Activated T-helper 1 cell treated with anti-CD3 and anti-CD28 coated beads, Interleukin-12 subunit alpha, Interleukin-12 subunit beta, Interleukin-2, Interleukin-4 antibody, amounts not matched to agents 30 ng/mL and 10 ng/mL and 1 ng/mL, durations not matched to agents 14 hours and 24 hours and 36 hours (primary cell): ENCODE measurements around the gene PCARE. TPM values are rescaled to one million over a fixed set of nuclear protein-coding genes. Genes with fewer than 3 reads are reported as not detected.

Experiments
- DNase-seq: peaks from one replicate; pipeline ENCODE4 v3.0.0; 2021; ENCODE audit warnings: low spot score
- H3K27ac Mint-ChIP-seq: one replicate; pipeline ENCODE4 v1.8.0; 2021; ENCODE audit warnings: mild to moderate bottlenecking, mixed read lengths
- H3K27me3 Mint-ChIP-seq: one replicate; pipeline ENCODE4 v1.8.0; 2022; ENCODE audit warnings: mild to moderate bottlenecking, moderate library complexity, mixed read lengths; ENCODE audit not compliant: insufficient read depth
- H3K36me3 Mint-ChIP-seq: one replicate; pipeline ENCODE4 v1.8.0; 2021; ENCODE audit warnings: low read depth, mixed read lengths
- H3K4me1 Mint-ChIP-seq: one replicate; pipeline ENCODE4 v1.8.0; 2021; ENCODE audit warnings: low read depth, mixed read lengths
- H3K4me3 Mint-ChIP-seq: one replicate; pipeline ENCODE4 v1.8.0; 2021; ENCODE audit warnings: mild to moderate bottlenecking, moderate library complexity, mixed read lengths
- H3K9me3 Mint-ChIP-seq: one replicate; pipeline ENCODE4 v1.8.0; 2021; ENCODE audit warnings: mixed read lengths
- intact Hi-C: fragments of 100-400 bp; cut with micrococcal nuclease; formaldehyde crosslinking; loops from one replicate; pipeline ENCODE4 v1.15.1; 2024
- total RNA-seq: library from RNA; stranded (reverse); gene quantifications from 2 replicates; pipeline ENCODE4 v1.2.3, GENCODE V29; 2022

Gene PCARE
- not detected in 2 replicates for total RNA-seq

- Mint-ChIP-seq H3K9me3 (peaks cover 4% of the 10 kb centered on the region), H3K27me3 (peaks cover 6% of the 10 kb centered on the region), H3K27ac (no peak within 1 kb of the TSS), H3K4me1 (no peaks in the 10 kb centered on the region), H3K4me3 (no peak within 1 kb of the TSS), H3K36me3 (no peaks in the 10 kb centered on the region)
- DNase-seq: no peak
- intact Hi-C loops: no loop called here
These were observed at the start of gene PCARE for GRCh38 chr2:29074411-29074810. PCARE (minus strand) TSS chr2:29074523; CDS start chr2:29074261, 262 bp downstream.

- H3K27ac Mint-ChIP-seq: peak overlapping the region; percentile 5
- intact Hi-C loops: no loop called here
- no peaks in the 10 kb centered on the region for H3K27me3 Mint-ChIP-seq
- H3K4me1 Mint-ChIP-seq: peaks cover 35% of the 10 kb centered on the region
- no peak for DNase-seq
- peaks cover 60% of the 10 kb centered on the region for H3K36me3 Mint-ChIP-seq
- H3K4me3 Mint-ChIP-seq: no peak overlapping the region
- H3K9me3 Mint-ChIP-seq: peaks cover 18% of the 10 kb centered on the region
These were observed 49.5 kb upstream of the PCARE start for GRCh38 chr2:29123617-29124349.

DNA sequence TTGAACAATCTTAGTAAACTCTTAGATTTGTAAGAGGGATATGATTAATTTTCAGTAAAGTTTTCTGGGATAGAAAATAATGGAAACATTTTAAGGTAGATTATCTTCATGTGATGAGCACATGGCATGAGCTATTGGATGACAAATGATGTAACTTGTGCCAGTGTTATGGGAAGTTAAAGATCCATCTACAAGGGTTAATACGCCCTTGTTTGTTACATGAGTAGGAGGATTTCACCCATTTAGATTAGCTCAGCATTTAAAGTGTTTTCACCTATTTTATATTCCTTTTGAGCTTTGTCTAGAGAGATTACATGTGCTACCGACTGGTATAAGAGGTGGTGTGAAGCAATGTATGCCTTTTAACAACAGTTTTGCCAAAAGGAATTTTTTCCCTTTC, 46.5 kb upstream of the PCARE start:
- intact Hi-C loops: no loop called here
- no peaks in the 10 kb centered on the region for H3K27me3 Mint-ChIP-seq
- H3K27ac Mint-ChIP-seq: no peak overlapping the region
- H3K9me3 Mint-ChIP-seq: peaks cover 18% of the 10 kb centered on the region
- DNase-seq: no peak
- H3K36me3 Mint-ChIP-seq: peaks cover 49% of the 10 kb centered on the region
- H3K4me3 Mint-ChIP-seq: no peak overlapping the region
- H3K4me1 Mint-ChIP-seq: peaks cover 56% of the 10 kb centered on the region

DNA sequence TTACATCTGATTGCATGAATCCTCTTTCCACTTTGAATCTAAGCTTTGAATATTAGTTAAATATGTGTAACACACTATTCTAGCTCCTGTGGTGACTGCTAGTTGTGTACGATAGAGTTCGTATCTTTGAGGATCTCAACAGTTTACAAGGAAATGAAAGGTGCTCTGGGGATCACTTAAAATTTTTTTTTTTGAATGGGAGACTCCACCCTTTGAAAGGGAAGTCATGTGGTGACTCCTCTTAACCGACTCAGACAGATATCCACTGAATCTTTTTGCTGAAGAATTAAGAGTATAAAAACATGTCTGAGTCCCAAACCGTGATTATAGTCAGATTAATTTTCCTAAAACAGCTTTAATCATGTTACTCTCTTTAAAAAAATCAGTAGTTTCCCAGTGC, 44.9 kb upstream of the PCARE start:
- H3K27me3 Mint-ChIP-seq: peaks cover 6% of the 10 kb centered on the region
- no peak overlapping the region for H3K27ac Mint-ChIP-seq
- H3K9me3 Mint-ChIP-seq: peaks cover 10% of the 10 kb centered on the region
- H3K4me1 Mint-ChIP-seq: peaks cover 64% of the 10 kb centered on the region
- peaks cover 34% of the 10 kb centered on the region for H3K36me3 Mint-ChIP-seq
- intact Hi-C loops: loop anchor here (5.0 kb wide), 4 partner anchors 62 to 367 kb away; partner anchors contain the start of genes PPP1CB, SPDYA and TRMT61B
- no peak for DNase-seq
- peak overlapping the region; percentile 19 for H3K4me3 Mint-ChIP-seq

GRCh38 chr2:29117636-29118303, 43.4 kb upstream of the PCARE start:
- Mint-ChIP-seq H3K36me3 (peaks cover 21% of the 10 kb centered on the region), H3K9me3 (no peaks in the 10 kb centered on the region), H3K27me3 (peaks cover 9% of the 10 kb centered on the region), H3K27ac (peak overlapping the region; percentile 18), H3K4me3 (peak overlapping the region; percentile 93), H3K4me1 (peaks cover 57% of the 10 kb centered on the region)
- DNase-seq: no peak
- intact Hi-C loops: loop anchor here (5.0 kb wide), 4 partner anchors 60 to 365 kb away; partner anchors contain the start of genes PPP1CB, SPDYA and TRMT61B

DNA sequence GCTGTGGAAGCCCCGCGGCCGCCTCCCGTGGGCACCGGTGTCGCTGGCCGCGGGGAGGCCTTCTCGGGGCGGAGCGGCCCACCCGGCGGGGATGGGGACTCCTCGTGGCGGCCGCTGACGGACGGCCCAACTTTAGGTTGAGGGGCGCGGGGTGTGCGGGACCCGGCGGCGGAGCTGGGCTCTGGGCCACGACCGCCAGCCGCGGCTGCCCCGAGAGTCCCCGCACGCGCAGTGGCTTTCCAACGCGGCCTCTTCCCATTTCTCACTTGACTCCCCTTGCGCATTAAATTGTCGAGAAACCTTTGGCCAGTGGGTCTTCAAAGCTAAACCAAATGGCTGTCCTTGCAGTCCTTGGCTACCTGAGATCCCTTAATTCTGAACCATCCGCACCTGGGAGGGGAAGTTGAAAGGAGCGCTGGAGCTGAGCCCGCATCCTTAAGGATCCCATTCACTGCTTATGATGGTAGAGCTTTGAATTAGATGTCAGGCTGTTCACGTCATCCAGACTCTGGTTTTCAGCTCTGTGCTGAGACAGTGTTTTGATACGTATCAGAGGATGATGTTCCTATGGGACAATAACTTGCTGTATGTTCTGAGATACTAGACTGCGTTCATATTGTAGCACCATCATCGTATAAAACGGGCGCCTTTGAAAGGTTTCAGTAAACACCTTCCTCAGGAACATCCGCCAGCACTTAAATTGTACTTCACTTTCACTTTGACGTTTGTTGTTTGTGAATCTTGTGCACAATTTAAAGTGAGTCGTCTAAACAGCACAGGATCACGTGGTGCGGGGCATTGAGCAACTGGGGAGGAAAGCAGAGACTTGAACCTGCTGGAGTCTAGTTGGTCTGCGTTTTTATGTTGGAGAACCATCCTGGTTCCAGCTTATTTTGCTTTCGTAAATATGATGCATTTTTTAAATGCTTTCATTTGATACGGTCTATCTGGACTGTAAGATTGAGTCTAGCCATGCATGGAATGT, 41.8 kb upstream of the PCARE start:
- Mint-ChIP-seq H3K27ac (peak overlapping the region; percentile 92), H3K27me3 (peaks cover 9% of the 10 kb centered on the region), H3K4me3 (peak overlapping the region; percentile 93), H3K9me3 (no peaks in the 10 kb centered on the region), H3K36me3 (peaks cover 7% of the 10 kb centered on the region), H3K4me1 (peaks cover 65% of the 10 kb centered on the region)
- intact Hi-C loops: loop anchor here (1.0 to 5.0 kb wide), 8 partner anchors 14 to 364 kb away; partner anchors contain the start of genes PPP1CB, SPDYA, TRMT61B and WDR43
- DNase-seq: peak; percentile 74

DNA sequence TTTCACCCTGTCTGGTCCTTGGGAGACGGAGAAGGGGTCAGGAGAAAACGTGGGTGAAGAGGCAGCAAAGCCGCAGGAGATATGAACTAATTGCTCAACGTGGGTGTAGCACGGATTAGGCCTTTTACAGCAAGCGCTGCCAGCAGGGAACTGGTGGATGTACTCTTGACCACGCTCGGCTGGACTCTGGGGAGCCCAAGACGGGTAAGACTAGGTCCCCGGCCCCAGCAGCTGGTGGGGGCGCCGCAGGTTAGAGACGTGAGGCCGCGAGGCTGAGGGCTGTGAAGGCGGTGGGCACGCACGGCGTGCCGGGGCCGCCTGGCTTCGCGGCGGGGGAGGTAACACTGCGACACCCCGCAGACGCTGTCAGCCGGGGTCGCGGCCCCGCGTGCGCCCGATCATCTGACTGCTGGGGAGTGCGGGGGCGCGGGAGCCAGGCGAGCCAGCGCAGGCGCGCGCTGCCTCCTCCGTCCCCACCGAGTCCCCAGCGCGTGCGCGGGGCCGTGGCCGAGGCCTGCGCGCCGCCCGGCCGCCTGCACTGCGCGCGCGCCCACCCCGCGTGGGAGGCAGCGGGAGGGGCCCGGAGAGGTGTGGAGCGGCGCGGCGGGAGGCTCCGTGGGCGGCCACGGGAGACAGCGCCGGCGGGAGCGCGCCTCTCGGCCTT, 40.8 kb upstream of the PCARE start, which contains the start of gene CLIP4:
Gene CLIP4, plus strand, starts transcription at position 470 of the 664 bp plus-strand sequence. CDS start 5,974 bp downstream, outside the sequence.
- Mint-ChIP-seq H3K4me3 (peak within 1 kb of the TSS; percentile 93), H3K4me1 (peaks cover 65% of the 10 kb centered on the region), H3K36me3 (peaks cover 4% of the 10 kb centered on the region), H3K27me3 (peaks cover 9% of the 10 kb centered on the region), H3K27ac (peak within 1 kb of the TSS; percentile 92), H3K9me3 (no peaks in the 10 kb centered on the region)
- intact Hi-C loops: loop anchor here (1.0 to 5.0 kb wide), 5 partner anchors 58 to 363 kb away; partner anchors contain the start of genes PPP1CB, SPDYA and TRMT61B
- peak; percentile 69 for DNase-seq

DNA sequence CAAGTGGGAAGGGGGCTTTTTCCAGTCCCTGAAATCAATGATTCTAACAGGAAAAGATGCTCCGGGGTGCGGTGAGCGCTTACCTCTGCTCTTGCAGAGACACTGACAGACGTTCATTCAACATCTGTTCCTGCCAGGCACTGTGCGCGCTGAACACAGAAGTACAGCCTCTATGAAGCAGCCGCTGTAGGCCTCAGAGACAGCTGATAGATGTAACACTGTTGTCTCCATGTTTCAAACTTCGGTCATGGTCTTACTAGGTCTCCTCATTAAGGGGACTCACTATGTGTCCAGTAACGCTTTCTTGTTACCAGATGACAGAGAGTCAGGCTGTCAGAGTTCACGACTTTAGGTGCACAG, 40.2 kb upstream of the PCARE start:
- H3K4me1 Mint-ChIP-seq: peaks cover 60% of the 10 kb centered on the region
- H3K27me3 Mint-ChIP-seq: peaks cover 9% of the 10 kb centered on the region
- peaks cover 4% of the 10 kb centered on the region for H3K36me3 Mint-ChIP-seq
- intact Hi-C loops: no loop called here
- H3K4me3 Mint-ChIP-seq: peak overlapping the region; percentile 90
- no peaks in the 10 kb centered on the region for H3K9me3 Mint-ChIP-seq
- peak overlapping the region; percentile 92 for H3K27ac Mint-ChIP-seq
- DNase-seq: no peak

DNA sequence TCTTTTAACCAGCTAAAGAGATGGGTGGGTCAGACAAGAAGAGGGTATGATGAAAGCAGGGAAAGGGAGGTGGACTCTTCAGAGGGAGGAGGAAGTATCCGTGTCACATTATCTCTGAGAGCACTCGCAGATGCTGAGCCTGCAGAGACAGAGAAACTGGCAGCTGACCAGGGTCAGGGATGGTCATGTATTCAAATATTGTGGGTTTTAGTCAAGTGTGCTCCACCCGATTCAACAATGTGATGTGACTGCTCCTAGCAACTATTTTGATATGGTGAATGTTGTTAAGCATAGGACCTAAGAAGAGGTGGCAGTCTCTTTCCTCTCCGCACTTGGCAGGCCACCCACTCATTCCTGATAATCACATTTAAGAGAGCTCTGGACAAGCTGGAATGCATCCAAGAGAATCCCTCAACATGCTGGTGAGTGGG, 39.6 kb upstream of the PCARE start:
- no peak for DNase-seq
- intact Hi-C loops: no loop called here
- H3K27ac Mint-ChIP-seq: peak overlapping the region; percentile 92
- peak overlapping the region; percentile 90 for H3K4me3 Mint-ChIP-seq
- peaks cover 53% of the 10 kb centered on the region for H3K4me1 Mint-ChIP-seq
- peaks cover 9% of the 10 kb centered on the region for H3K27me3 Mint-ChIP-seq
- H3K36me3 Mint-ChIP-seq: peaks cover 4% of the 10 kb centered on the region
- no peaks in the 10 kb centered on the region for H3K9me3 Mint-ChIP-seq

DNA sequence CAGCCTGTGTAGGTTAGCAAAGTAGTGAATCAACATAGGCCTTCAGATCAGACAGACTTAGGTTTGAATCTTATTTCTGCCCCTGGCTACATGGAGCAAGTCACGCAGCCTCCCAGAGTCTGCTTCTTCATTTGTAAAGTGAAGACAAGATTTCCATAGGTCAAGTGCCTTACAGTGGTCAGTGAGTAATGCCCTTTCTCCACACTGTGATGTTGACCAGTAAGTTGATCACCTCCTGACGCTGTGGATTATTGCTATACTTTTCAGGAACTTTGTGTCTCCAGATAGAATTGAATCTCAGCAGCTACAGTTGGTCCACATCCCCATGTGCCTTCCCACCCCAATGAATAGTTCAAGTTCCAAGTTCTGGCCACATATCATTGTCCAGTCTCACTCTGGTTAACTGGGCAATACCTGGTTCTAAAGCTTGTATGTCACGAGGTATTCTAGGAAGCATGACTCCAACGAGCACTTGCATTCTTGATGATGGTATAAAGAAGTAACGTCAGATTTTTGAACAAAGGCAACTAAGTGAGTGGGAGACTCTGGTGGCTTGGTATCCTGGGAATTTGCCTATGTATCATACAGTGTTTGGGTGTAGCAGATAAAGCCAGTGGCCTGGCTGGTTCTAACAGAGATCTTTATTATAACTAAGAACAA, 38.8 kb upstream of the PCARE start:
- Mint-ChIP-seq H3K4me3 (peak overlapping the region; percentile 90), H3K27me3 (peaks cover 11% of the 10 kb centered on the region), H3K9me3 (no peaks in the 10 kb centered on the region), H3K36me3 (peaks cover 4% of the 10 kb centered on the region), H3K4me1 (peaks cover 48% of the 10 kb centered on the region), H3K27ac (no peak overlapping the region)
- DNase-seq: no peak
- intact Hi-C loops: no loop called here

DNA sequence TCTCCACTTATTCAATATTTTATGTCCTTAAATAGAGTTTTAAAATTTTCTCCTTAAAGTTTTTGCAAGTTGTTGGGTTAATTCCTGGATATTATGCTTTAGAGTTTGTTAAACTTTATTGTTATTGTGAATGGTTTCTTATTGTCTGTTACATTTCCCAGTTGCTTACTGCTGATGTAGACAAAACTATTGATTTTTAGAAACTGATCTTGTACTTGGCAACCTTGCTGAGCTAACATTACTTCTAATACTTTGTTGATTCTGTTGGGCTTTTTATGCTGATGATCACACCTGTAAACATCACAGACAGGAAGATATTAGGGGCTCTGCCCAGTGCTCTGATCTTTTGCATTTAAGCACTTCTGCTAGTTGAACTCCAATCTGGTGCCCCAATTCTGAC, 38.1 kb upstream of the PCARE start:
- intact Hi-C loops: no loop called here
- Mint-ChIP-seq H3K36me3 (peaks cover 4% of the 10 kb centered on the region), H3K9me3 (no peaks in the 10 kb centered on the region), H3K4me3 (no peak overlapping the region), H3K27ac (no peak overlapping the region), H3K27me3 (peaks cover 11% of the 10 kb centered on the region), H3K4me1 (peaks cover 40% of the 10 kb centered on the region)
- no peak for DNase-seq
